Adrenal gland (tissue), 5 donors: ENCODE measurements around the gene CCDC91.

Experiments
- POLR2A ChIP-seq, 2 donors: fragments of 450-650 bp; IDR thresholded peaks; one replicate each; pipeline ENCODE4 v1.6.1; 2017; ENCODE audit warnings: antibody characterized with exemption in 2 of 2, mild to moderate bottlenecking in 2 of 2, moderate library complexity in 1 of 2
- TF ChIP-seq, protein P1 (sequence below), 6 experiments: fragments of 450-650 bp in 4 of 6; fragments of 200-600 bp in 2 of 6; sonication (generic) in 1 of 6; IDR thresholded peaks; 1 replicate in 5 of 6; 2 replicates in 1 of 6; pipeline versions ENCODE4 v1.5.1 to v1.8.0; 2016 to 2021; ENCODE audit warnings: antibody characterized with exemption in 6 of 6, mild to moderate bottlenecking in 2 of 6, moderate library complexity in 1 of 6
- donor health status: DM: no; HTN: no; CAD: no.

DNA sequence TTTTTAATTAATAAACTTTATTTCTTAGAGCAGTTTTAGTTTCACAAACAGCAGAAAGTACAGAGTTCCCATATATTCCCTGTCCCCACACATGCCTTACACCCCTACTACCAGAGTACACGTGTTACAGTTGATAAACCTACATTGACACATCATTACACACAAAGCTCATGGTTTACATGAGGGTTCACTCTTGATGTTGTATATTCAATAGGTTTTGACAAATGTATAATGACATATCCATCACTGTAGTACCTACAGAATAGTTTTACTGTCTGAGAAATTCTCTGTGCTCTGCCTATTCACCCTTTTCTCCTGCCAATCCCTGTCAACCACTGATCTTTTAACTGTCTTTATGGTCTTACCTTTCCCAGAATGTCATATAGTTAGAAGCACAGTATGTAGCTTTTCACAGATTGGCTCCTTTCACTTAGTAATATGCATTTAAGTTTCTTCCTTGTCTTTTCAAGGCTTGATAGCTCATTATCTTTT is 15.1 kb upstream of the CCDC91 start:
- TF ChIP-seq, protein P1, sequence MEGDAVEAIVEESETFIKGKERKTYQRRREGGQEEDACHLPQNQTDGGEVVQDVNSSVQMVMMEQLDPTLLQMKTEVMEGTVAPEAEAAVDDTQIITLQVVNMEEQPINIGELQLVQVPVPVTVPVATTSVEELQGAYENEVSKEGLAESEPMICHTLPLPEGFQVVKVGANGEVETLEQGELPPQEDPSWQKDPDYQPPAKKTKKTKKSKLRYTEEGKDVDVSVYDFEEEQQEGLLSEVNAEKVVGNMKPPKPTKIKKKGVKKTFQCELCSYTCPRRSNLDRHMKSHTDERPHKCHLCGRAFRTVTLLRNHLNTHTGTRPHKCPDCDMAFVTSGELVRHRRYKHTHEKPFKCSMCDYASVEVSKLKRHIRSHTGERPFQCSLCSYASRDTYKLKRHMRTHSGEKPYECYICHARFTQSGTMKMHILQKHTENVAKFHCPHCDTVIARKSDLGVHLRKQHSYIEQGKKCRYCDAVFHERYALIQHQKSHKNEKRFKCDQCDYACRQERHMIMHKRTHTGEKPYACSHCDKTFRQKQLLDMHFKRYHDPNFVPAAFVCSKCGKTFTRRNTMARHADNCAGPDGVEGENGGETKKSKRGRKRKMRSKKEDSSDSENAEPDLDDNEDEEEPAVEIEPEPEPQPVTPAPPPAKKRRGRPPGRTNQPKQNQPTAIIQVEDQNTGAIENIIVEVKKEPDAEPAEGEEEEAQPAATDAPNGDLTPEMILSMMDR (IDR thresholded peaks at IDR 0.05), result no peak
- TF ChIP-seq POLR2A (IDR thresholded peaks at IDR 0.05), result no peak
